Tibial artery (tissue), 4 donors: ENCODE data around the gene ITGB5.

ENCODE experiments used
- DNase-seq, 2 donors: peaks; one replicate each; pipeline ENCODE4 v3.0.0-alpha.2; 2019
- H3K27ac ChIP-seq, 2 donors: fragments of 200-600 bp; sonication (generic) in 1 of 2; 1 replicate in 1 of 2; 2 replicates in 1 of 2; pipeline ENCODE4 v1.5.1; 2018 to 2019; ENCODE audit warnings: mild to moderate bottlenecking in 1 of 2
- H3K27me3 ChIP-seq, 2 donors: fragments of 200-600 bp; sonication (generic) in 1 of 2; one replicate each; pipeline versions ENCODE4 v1.5.1 to v1.6.0; 2016 to 2019
- H3K36me3 ChIP-seq, 3 donors: fragments of 200-600 bp; sonication (generic) in 2 of 3; one replicate each; pipeline ENCODE4 v1.5.1; 2016 to 2019; ENCODE audit warnings: mild to moderate bottlenecking in 2 of 3
- H3K4me1 ChIP-seq, 4 donors: fragments of 200-600 bp; sonication (generic) in 2 of 4; 1 replicate in 3 of 4; 2 replicates in 1 of 4; pipeline ENCODE4 v1.5.1; 2016 to 2019
- H3K4me3 ChIP-seq, 2 donors: fragments of 200-600 bp; sonication (generic) in 1 of 2; 1 replicate in 1 of 2; 2 replicates in 1 of 2; pipeline ENCODE4 v1.5.1; 2018 to 2019; ENCODE audit warnings: mild to moderate bottlenecking in 2 of 2
- H3K9me3 ChIP-seq, 3 donors: fragments of 200-600 bp; sonication (generic) in 1 of 3; one replicate each; pipeline ENCODE4 v1.5.1; 2016 to 2019
- intact Hi-C: fragments of 100-400 bp; cut with DNase I; formaldehyde crosslinking; loops from one replicate; pipeline ENCODE4 v1.15.0; 2023; ENCODE audit warnings: low total_unique reads
- TF ChIP-seq, protein P1 (sequence below), 2 experiments: fragments of 200-600 bp in 1 of 2; fragments of 450-650 bp in 1 of 2; IDR thresholded peaks; one replicate each; pipeline ENCODE4 v1.5.1; 2017 to 2019; ENCODE audit warnings: antibody characterized with exemption in 2 of 2, mild to moderate bottlenecking in 1 of 2, moderate library complexity in 1 of 2

The ITGB5 gene

GRCh38 chr3:124824286-124824915 is 62.8 kb downstream of the ITGB5 start:
- Histone ChIP-seq H3K9me3 (no peaks in the 10 kb centered on the region), H3K36me3 (peaks cover 7 to 19% (median 12%) of the 10 kb centered on the region in 3 donors), H3K27ac (no peak overlapping the region), H3K4me3 (no peak overlapping the region), H3K27me3 (no peaks in the 10 kb centered on the region), H3K4me1 (peaks cover 0 to 34% (median 20%) of the 10 kb centered on the region in 4 donors)
- intact Hi-C loops = no loop called here
- TF ChIP-seq, protein P1, sequence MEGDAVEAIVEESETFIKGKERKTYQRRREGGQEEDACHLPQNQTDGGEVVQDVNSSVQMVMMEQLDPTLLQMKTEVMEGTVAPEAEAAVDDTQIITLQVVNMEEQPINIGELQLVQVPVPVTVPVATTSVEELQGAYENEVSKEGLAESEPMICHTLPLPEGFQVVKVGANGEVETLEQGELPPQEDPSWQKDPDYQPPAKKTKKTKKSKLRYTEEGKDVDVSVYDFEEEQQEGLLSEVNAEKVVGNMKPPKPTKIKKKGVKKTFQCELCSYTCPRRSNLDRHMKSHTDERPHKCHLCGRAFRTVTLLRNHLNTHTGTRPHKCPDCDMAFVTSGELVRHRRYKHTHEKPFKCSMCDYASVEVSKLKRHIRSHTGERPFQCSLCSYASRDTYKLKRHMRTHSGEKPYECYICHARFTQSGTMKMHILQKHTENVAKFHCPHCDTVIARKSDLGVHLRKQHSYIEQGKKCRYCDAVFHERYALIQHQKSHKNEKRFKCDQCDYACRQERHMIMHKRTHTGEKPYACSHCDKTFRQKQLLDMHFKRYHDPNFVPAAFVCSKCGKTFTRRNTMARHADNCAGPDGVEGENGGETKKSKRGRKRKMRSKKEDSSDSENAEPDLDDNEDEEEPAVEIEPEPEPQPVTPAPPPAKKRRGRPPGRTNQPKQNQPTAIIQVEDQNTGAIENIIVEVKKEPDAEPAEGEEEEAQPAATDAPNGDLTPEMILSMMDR (IDR thresholded peaks at IDR 0.05) = no peak
- DNase-seq = no peak

GRCh38 chr3:124823648-124824047 is 63.5 kb downstream of the ITGB5 start:
- peaks cover 5 to 24% (median 16%) of the 10 kb centered on the region in 3 donors for H3K36me3 ChIP-seq
- intact Hi-C loops = no loop called here
- no peak overlapping the region for H3K4me3 ChIP-seq
- H3K27me3 ChIP-seq = no peaks in the 10 kb centered on the region
- no peak for DNase-seq
- peaks cover 0 to 26% (median 18%) of the 10 kb centered on the region in 4 donors for H3K4me1 ChIP-seq
- H3K27ac ChIP-seq = no peak overlapping the region
- no peaks in the 10 kb centered on the region for H3K9me3 ChIP-seq
- TF ChIP-seq, protein P1 (IDR thresholded peaks at IDR 0.05) = no peak

GRCh38 chr3:124823206-124823605 is 64.0 kb downstream of the ITGB5 start:
- TF ChIP-seq, protein P1 (IDR thresholded peaks at IDR 0.05) = no peak
- intact Hi-C loops = no loop called here
- Histone ChIP-seq H3K36me3 (peaks cover under 1 to 24% (median 17%) of the 10 kb centered on the region in 3 donors), H3K4me3 (no peak overlapping the region), H3K9me3 (no peaks in the 10 kb centered on the region), H3K4me1 (peaks cover 0 to 22% (median 18%) of the 10 kb centered on the region in 4 donors), H3K27me3 (no peaks in the 10 kb centered on the region), H3K27ac (no peak overlapping the region)
- no peak for DNase-seq

GRCh38 chr3:124821356-124821755 is 65.8 kb downstream of the ITGB5 start:
- DNase-seq = no peak
- intact Hi-C loops = no loop called here

DNA sequence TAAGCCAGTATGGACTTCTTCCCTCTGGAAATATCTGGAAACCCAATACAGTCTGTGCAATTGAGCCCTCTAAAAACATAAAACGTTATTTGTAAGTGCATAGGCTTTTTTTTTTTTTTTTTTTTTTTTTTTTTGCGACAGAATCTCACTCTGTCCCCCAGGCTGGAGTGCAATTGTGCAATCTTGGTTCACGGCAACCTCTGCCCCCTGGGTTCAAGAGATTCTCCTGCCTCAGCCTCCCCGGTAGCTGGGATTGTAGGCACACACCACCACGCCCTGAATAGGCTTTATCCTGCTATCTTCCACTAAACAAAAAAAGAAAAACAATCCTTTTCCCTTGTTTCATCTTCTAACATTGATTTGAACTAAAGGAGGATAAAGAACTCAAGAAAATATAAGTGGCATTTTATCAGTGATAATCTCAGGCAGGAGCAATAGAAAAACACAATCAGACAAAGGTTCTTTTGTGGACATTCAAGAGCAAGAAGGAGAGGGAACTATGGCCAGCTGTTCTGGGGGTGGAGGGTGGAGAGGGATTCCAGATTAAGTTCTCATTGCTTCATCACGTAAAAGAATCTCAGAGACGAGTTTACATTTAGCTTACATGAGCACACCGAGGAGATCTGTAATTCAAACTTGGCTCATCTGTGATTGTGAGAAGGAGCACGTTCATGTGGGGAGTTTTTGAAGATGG is 68.6 kb downstream of the ITGB5 start:
- peaks cover 21 to 51% (median 44%) of the 10 kb centered on the region in 3 donors for H3K36me3 ChIP-seq
- no peaks in the 10 kb centered on the region for H3K27me3 ChIP-seq
- TF ChIP-seq, protein P1 (IDR thresholded peaks at IDR 0.05) = no peak
- intact Hi-C loops = no loop called here
- no peak overlapping the region for H3K4me3 ChIP-seq
- H3K4me1 ChIP-seq = peaks cover 0 to 26% (median 23%) of the 10 kb centered on the region in 4 donors
- no peaks in the 10 kb centered on the region for H3K9me3 ChIP-seq
- H3K27ac ChIP-seq = peak overlapping the region; percentile 29 to 89
- no peak for DNase-seq

More at GRCh38 chr3:124821356-124821755, 65.8 kb downstream of the ITGB5 start:
- Histone ChIP-seq H3K27me3 (no peaks in the 10 kb centered on the region), H3K4me3 (no peak overlapping the region), H3K27ac (peak overlapping the region in 1 of 2 donors; percentile 3), H3K9me3 (no peaks in the 10 kb centered on the region), H3K4me1 (peaks cover 0 to 5% (median 2%) of the 10 kb centered on the region in 4 donors), H3K36me3 (peaks cover 13 to 36% (median 34%) of the 10 kb centered on the region in 3 donors)
- TF ChIP-seq, protein P1 (IDR thresholded peaks at IDR 0.05) = no peak
